Fibroblast of skin of right biceps (primary cell): ENCODE measurements around the gene TEF.

Source experiments
- DNase-seq: peaks from one replicate; pipeline ENCODE4 v3.0.0-alpha.2; 2013

Gene TEF

DNA sequence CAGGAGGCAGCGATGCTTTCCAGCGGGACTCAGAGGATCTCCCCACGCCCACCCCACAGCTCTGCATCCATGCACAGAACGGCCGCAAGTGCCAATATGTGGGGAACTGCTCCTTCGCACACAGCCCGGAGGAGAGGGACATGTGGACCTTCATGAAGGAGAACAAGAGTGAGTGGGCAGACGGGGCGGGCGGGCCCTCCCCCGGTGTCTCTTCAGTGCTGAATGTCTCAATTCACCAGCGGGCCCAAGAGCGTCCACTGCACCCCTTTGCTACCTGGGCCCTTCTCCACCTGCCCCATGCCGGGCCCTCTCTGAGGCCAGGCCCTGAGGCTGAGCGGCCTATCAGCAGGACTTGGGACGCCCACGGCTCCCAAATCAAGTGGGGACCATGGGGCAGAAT is 25.8 kb upstream of the TEF start:
- DNase-seq = no peak

DNA sequence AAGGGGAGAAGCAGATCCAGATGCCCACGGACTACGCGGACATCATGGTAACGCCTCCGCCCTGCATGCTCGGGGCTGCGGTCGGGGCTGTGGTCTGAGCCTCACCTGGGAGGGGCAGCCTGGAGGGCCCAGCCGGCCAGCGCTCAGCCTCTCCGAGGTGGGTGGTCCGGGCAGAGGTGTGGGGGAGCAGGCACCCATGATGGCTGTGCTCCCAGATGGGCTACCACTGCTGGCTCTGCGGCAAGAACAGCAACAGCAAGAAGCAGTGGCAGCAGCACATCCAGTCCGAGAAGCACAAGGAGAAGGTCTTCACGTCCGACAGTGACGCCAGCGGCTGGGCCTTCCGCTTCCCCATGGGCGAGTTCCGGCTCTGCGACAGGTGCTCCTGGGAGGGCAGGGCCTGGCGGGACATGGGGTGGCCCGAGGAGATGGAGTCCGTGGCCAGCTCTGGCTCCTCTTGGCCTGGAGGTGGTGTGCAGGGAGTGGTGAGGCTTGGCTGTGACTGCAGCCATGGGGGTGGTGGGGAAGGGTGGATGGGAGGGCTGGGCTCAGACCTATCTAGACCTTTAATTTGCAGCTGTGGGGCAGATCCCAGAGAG is 25.2 kb upstream of the TEF start:
- DNase-seq = no peak

DNA sequence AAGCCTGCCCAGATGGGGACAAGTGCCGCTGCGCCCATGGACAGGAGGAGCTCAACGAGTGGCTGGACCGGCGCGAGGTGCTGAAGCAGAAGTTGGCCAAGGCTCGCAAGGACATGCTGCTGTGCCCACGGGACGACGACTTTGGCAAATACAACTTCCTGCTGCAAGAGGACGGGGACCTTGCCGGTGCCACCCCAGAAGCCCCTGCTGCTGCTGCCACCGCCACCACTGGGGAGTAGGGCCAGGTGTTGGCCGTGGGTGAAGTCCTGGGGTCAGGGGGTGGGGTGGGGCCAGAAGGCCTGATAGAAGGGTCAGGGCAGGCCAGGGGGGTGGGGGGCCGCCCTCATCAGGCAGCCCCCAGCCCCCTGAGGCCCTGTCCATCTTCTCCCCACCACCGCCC is 24.6 kb upstream of the TEF start:
- DNase-seq = no peak

DNA sequence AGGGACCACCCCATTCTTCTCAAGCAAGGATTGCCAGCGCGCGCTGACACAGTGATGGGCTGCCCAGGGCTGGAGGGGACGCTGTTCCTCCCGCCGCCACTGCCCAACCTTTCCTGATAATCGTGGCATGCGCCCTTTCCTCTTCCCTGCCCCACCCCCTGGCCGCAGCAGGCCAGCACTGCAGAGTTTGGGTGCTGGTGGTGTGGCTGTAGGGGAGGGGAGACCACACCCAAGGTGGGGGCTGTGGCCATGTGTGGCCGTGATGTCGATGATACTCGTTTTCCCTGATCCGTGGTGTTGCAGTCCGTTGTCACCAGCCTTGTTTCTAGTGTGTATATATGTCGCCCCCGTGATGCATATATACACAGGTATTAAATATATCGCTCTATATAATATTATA is 22.8 kb upstream of the TEF start:
- no peak for DNase-seq

DNA sequence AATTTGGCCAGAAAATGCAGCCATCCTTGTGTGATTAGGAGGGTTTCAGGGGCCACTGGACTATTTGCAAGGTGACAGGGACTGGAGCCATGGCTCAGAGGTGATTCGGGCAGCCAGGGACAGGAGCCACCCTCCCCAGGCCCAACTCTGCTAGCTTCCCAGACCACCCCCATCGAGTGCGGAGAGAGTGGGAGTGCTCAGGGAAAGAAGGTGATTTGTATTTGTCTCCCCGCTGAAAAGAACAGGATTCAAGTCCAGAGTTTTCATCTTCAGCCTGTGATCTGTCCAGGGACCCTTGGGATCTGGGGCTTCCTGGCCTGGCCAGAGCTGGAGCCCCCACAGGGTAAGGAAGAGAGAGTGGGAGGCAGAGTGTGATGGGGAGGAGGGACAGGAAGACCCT is 22.4 kb upstream of the TEF start:
- no peak for DNase-seq

DNA sequence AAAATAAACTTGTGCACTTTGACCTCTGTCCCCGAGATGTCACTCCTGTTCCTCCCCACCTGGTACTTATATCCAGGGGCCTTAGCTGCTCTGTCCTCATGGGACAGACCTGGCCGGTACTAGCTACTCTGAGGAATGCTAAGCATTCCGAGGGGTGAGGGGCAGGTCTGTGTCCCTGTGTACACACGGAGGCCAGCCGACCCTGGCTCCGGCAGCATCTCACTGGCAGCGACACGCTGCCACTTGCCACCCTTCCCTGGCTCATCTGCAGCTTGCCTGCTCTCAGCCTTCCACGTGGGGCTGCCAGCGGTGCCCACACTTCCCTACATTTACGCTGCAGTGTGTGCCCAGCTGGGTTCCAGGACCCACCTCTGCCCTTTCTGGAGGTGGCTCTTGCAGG is 21.6 kb upstream of the TEF start:
- DNase-seq = no peak

DNA sequence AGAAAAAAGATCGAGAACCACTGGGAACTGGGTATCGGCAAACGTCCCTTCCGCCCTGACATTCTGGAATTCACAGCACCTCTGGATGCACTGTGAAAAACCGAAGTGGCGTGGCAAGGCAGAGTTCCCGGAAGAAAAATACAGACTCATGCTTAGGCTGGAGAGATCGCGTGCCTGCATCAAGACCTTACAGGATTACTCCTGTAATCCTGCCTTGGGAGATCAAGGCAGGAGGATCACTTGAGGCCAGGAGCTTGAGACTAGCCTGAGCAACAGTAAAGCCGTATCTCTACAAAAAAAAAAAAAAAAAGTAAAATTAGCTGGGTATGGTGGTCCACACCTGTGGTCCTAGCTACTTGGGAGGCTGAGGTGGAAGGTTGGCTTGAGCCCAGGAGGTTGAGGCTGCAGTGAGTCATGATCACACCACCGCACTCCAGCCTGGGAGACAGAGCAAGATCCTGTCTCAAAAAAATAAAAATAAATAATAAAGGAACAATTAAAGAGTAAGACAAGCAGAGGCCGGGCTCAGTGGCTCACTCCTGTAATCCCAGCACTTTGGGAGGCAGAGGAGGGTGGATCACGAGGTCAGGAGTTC is 19.9 kb upstream of the TEF start:
- DNase-seq = peak; percentile 19

DNA sequence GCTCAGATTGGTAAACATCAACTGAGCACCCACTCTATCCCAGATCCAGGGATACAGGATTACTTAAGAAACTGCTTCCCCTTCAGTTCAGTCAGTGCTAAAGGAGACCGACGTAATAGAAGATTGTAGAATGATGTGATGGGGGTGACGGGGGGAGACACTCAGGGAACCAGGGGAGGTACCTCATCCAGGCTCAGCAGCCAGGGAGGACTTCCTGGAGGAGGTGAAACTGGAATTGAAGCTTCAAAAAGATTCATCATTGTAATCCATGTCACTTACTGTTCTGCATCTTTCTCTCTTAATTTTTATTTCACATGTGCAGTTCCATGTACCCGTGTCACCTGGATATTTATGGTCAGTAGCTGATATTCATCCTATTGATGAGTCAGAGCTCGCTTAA is 19.1 kb upstream of the TEF start:
- DNase-seq = no peak

DNA sequence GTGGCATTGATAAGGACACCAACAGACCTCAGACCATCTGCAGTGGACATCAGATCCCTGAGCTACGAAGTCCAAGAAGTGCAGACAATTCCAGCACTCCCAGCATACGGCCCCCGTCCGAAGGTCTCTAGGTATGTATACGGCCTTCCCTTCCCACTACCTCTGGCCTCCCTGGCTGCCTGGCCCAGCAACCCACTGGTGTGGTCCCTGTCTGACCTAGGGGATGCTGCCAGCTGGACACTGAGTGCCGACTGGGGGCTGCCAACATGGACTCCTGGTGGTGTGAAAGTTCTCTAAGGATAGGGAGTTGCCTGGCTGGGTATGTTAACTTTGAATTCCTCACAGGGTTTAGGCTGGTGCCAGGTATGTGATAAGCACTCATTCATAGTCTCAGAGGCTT is 17.5 kb upstream of the TEF start:
- DNase-seq = no peak

DNA sequence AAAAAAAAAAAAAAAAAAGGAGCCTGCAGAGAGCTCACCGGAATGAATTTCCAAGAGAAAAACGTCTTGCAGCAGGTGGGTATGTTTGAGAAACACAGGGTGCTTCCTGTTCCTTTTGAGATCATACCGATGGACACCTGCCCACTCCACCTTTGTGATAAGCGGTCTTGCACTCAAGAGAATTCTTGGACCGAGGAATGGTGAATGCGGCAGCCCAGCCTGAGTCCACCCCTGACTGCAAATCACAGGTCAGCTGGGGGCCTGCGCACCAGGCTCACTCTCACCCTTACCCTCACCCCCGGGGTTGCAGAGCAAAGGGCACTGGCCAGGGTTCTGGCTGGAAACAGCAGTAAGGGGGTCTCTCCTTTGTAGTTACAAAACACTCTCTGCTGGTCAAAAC is 16.8 kb upstream of the TEF start:
- no peak for DNase-seq

DNA sequence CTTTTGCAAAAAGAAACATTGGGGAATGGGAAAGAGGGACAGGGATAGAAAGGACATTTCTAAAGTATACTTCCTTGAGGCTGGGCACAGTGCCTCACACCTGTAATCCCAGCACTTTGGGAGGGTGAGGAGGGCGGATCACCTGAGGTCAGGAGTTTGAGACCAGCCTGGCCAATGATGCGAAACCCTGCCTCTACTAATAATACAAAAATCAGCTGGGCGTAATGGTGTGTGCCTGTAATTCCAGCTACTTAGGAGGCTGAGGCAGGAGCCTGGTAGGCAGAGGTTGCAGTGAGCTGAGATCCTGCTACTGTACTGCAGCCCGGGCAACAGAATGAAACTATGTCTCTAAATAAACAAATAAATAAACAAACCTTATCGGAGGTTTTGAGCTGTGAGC is 16.3 kb upstream of the TEF start:
- DNase-seq = no peak

DNA sequence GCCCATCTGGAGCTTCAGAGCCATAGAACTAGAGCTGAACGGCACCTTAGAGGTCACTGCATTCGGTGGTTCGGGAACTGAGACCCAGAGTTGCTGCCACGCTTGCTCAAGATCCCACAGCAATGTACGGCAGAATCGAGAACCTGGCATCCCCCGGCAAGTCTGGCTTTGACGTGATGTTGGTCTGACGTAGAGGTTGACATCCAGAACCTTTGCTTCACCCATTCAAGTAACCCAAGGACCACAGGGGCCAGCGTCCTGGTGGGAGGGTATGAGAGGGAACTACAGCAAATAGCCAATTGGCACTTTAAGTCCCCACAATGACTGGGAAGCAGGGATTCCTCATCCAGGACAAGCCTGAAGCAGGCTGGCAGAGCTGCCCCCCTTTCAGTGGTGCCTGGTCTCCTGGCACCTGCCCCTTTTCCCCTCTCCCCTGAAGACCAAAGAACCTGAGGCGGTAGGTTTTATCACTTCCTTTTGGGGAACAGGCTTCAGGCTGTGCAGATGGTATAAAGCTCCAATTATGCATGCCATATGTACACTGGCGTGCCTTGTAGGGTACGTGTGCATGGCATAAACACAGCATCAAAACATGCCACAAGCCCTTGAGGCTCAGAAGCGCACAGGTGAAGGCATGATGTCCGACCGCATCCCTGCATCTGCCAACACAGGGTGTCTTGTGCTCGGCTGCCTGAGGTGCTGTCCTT is 15.3 kb upstream of the TEF start:
- no peak for DNase-seq

DNA sequence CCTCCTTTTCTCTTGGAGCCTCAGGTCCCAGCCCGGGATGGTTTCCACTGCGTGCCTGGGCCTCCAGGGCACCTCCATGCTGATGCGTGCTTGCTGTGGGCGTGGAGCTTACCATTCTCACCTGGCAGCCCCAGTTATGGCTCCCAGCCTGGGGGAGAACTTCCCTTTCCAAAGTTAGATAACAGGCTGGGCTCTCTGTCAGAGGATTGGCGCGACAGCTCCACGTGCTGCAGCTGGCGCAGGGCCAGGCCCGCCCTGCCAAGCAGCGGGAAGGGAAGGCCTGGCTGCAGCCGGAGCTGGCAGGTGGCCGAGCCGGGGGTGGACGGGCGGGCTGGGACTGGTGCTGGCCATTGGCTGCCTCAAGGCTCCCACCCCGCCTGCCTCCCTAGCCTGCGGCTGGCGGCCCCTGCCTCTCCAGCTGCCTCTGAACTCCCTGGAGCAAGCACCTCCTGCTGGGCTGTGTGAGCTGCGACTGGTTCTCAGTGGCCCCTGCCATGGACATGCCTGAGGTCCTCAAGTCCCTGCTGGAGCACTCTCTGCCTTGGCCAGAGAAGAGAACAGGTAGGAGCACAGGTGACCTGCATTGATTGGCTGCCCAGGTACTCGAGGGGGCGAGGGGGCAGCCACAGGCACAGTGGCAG is 14.6 kb upstream of the TEF start:
- DNase-seq = peak; percentile 89

DNA sequence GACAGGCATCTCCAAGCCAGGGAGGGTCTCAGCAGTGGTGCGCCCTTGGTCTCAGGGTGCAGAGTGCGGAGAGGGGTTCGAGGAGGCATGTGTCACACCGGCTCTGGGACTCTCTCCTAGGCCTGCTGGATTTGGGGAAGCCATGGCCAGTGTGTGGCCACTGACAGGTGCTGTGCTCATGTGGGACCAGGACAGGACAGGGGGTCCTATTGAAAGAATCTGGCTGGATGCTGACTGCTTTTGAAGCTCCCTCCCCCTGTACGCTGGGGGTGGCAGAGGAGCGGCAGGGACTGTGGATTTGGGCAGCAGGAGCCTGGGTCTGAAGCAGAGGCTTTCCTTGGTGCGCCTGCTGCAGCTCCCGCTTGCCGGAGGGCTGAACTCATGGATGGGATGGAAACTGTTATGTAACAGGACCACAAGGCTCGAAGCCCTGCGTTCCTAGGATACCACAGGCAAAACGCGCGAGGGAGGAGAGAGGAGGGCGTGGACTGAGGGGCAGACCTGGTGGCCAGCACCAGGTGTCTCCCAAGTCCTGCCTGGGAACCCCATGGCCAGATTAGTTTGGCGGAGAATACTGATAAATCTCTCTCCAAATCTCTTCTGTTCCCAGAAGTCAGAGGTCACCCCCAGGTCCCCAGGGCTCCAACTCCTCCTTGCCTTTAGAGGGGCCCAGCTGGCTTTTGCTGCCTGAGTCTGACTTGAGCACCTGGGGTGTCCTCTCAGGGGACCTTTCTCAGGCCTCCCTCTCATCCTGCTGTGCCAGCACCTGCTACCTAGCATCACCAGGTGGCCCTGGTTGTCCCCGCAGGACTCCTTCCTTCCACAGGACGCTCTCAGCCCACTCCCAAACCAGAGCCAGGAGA is 13.8 kb upstream of the TEF start:
- peak; percentile 29 for DNase-seq

DNA sequence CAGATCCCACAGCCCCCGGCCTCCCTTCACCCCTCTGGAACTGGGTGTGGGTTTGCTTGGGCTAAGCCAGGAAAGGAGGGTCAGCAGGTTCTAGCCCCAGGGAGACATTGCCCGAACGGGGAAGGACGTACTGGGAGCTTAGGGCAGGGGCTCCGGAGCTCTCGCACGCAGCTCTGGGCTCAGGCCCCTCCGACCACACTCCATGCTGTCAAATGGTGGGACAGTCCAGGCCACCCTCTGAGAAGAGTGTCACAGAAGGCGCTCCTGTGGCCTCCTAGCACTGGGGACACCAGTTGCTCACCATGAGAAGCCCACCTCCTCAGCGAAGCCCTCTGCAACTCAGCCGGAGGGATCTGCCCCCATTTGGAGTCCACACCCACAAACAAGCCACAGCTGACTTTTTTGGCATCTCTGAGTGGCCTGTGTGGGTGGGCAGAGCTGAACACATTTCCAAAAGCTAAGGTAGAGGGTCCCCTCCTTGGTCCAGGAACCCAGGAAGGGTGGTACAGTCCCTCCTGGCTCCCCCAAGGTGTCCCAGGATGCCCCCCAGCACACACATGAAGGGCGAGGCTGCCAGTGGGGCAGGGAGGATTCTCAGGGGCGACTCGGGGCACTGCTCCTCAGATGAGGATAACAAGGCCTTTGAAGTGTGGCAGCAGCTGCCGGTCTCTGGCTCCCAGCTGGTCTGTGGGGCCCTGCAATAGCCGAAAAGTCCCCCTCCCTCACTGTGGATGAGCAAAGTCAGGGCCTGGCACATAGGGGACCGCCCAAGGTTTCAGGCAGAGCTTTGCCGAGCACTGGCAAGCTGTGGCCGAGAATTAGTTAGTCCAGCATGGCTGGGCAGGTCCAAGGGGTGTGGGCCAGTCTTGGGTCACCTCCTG is 13.0 kb upstream of the TEF start:
- no peak for DNase-seq

DNA sequence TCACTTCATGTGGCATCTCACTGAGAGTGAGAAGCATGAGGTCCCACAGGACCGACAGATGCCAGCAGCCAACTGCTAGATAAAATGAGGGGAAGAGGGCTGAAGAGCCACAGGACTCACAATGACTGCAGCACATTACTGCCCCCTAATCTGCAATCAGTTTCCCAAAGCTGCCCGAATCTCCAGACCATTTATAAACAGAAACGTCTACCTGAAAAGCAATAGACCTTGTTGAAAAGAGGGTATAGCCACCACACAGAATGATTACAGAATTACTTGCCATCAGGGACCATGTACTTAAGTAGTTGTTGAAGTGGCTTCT is 12.4 kb upstream of the TEF start:
- DNase-seq = no peak

DNA sequence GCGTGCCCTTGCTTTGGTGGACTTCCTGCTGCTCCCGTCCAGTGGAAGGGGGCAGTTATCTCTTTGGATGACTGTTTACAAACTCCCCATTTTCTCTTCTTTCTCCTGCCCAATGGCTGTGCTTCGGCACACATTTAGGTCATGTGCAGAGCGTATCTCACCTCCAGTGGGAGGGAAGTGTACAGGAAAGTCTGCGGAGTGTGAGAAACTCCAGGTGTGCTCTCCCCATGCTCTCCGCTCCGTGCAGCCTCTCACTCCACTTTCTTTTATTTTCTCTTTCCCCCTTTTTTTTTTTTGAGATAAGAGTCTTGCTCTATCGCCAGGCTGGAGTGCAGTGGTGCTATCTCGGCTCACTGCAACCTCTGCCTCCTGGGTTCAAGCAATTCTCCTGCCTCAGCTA is 11.9 kb upstream of the TEF start:
- no peak for DNase-seq

DNA sequence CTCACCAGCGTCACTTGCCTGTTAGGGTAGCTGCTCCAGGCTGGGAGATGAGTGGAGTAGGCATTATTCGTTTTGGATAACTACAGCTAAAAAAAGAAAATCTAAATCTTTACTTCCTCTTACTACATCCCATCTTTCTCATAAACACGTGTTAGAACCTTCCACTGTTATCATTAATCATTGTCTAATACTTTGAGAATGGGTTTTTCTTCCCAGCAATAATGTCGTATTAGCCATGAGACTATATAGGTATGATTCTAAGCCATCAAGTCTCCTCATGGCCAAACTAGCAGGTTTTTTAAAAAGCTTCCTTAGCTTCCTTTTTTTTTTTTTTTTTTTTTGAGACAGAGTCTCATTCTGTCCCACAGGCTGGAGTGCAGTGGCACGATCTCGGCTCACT is 3.9 kb upstream of the TEF start:
- DNase-seq = no peak

DNA sequence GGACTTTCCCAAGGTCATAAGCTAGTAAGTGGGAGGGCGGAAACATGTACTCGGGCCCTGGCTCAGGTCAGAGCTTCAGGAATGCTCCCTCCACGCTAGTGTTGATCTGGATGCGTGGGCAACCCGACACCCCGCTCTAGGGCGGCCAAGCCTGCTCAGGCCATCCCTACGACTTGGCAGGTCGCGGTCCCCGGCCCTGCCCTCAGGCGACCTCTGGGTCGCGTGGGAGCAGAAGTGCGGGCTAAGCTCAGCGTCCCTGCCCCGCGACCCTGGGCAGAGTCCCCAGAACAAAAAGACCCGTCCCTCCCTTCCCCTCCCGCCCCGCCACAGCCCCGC is 781 bp upstream of the TEF start:
- DNase-seq = peak; percentile 72

DNA sequence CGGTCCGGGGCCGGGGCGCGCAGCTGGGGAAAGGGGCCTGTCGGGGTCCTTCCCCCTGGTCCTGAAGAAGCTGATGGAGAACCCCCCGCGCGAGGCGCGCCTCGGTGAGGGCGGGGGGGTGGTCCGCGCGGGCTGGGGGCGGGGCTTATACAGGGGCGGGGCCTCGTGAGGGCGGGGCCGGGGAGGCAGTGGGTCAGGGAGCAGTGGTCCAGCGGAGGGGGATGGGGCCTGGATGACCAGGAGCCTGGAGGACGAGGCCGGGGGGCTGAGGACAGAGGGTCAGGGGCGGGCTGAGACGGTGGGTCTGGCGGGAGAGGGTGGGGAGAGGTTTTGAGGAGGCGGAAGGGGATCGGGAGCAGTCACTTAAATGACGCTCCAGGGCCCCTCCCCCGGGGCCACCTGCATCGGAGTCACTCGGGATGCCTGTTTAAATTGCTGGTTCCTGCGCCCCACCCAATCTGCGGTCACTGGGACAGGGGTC is 396 bp downstream of the TEF start:
- no peak for DNase-seq

DNA sequence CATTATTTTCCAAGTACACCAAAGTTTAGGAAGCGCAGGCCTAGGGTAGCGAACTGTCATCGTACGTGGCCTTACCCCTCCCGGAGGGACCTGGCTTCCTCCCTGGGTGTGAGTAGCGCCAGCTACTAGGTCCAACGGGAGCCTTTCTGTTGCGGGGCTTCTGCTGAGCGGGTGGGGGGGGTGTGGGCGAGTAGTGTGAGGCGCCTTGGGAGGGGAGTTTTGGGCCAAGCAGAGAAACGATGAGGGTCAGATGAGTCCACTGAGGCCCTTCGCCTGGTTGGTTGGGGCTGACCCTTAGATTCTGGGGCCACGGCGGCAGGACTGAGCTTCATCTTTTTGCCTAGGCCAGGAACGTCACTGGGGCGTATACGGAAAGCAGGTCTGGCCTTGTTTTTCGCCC is 868 bp downstream of the TEF start:
- no peak for DNase-seq

DNA sequence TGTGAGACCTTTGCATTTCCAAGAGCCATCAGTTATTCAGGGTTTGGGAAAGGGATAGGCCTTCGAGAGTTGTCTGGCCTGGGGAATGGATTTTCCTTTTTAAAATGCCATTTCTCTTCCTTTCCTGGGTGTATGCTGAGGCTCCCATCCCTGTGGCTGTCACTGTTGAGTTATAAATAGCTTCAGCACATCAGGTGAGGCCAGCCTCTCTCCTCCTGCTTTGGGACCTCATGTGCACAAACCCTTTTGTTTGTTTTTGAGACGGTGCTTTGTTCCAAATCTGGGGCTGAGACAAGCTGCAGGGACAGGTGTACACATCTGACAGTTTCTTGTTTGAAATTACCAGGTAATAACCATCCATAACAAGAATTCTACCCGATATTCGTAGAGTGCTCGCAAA is 1.3 kb downstream of the TEF start:
- no peak for DNase-seq

DNA sequence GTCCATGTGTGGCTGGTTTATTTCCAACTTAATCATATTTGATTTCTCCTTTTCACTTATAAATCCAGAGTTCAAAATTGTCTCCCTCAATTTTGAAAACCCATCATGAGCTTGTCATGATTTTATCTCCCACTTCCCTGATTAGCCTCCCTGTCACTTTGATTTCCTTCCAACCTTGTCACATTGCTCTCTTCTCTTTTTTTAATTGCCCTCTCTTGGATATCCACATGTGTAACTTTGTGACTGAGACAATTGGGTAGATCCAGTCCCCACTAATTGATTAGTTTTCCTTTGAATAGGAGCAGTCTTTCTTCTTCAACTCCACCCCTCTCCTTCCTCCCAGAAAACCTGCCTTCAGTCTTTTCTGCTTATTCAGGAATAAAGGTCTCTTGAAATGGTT is 2.4 kb downstream of the TEF start:
- DNase-seq = no peak
